Natural killer cell (primary cell): ENCODE measurements around the gene BRD3OS. TPM values are rescaled to one million over a fixed set of nuclear protein-coding genes. Genes with fewer than 3 reads are reported as not detected.

Experiments used
- ATAC-seq, 3 donors: fragments of 150-1000 bp in 2 of 3; fragments of 200-7000 bp in 1 of 3; cut with Tn5 transposase; 1 replicate in 1 of 3; 2 replicates in 2 of 3; pipeline ENCODE4 v1.10.0; 2021; ENCODE audit warnings: mild to moderate bottlenecking in 2 of 3, moderate library complexity in 2 of 3
- DNase-seq, 2 donors: peaks; one replicate each; pipeline versions ENCODE4 v3.0.0 to v3.0.0-alpha.2; 2013 to 2021; ENCODE audit warnings: mixed read lengths in 1 of 2
- H3K27ac ChIP-seq: one replicate; pipeline ENCODE4 v1.5.1; 2013; ENCODE audit warnings: mild to moderate bottlenecking, low read length
- H3K27me3 ChIP-seq: one replicate; pipeline ENCODE4 v1.6.1; 2013; ENCODE audit warnings: low read length; ENCODE audit not compliant: control insufficient read depth, insufficient read depth
- H3K36me3 ChIP-seq: one replicate; pipeline ENCODE4 v1.6.1; 2013; ENCODE audit warnings: low read length; ENCODE audit not compliant: control insufficient read depth, insufficient read depth
- H3K4me1 ChIP-seq: one replicate; pipeline ENCODE4 v1.6.1; 2013; ENCODE audit warnings: low read length; ENCODE audit not compliant: control insufficient read depth, insufficient read depth
- H3K4me3 ChIP-seq: one replicate; pipeline ENCODE4 v1.5.1; 2013; ENCODE audit warnings: low read length
- H3K9me3 ChIP-seq: one replicate; pipeline ENCODE4 v1.6.1; 2013; ENCODE audit warnings: low read length; ENCODE audit not compliant: control insufficient read depth, insufficient read depth
- H3K27ac Mint-ChIP-seq, 2 donors: one replicate each; pipeline ENCODE4 v1.8.0; 2022; ENCODE audit warnings: mild to moderate bottlenecking in 2 of 2, mixed read lengths in 2 of 2, moderate library complexity in 1 of 2
- H3K27me3 Mint-ChIP-seq, 2 donors: one replicate each; pipeline ENCODE4 v1.8.0; 2022; ENCODE audit warnings: low read depth in 2 of 2, mixed read lengths in 2 of 2
- H3K36me3 Mint-ChIP-seq: one replicate; pipeline ENCODE4 v1.8.0; 2022; ENCODE audit warnings: mixed read lengths
- H3K4me1 Mint-ChIP-seq, 2 donors: one replicate each; pipeline ENCODE4 v1.8.0; 2022; ENCODE audit warnings: mixed read lengths in 2 of 2
- H3K4me3 Mint-ChIP-seq: one replicate; pipeline ENCODE4 v1.8.0; 2022; ENCODE audit warnings: mild to moderate bottlenecking, moderate library complexity, mixed read lengths
- H3K9me3 Mint-ChIP-seq, 2 donors: one replicate each; pipeline ENCODE4 v1.8.0; 2022; ENCODE audit warnings: mixed read lengths in 2 of 2
- WGBS: methylation state at CpG from one replicate; pipeline ENCODE4 v1.1.7; 2013; ENCODE audit warnings: missing lambda C conversion rate; ENCODE audit not compliant: insufficient coverage; 5-methylcytosine and 5-hydroxymethylcytosine counted together
- intact Hi-C: fragments of 100-400 bp; cut with micrococcal nuclease; formaldehyde crosslinking; loops from one replicate; pipeline ENCODE4 v1.14.2; 2022
- total RNA-seq, 4 donors: library from RNA; stranded (reverse); fragments of 120-200 nt in 1 of 4; gene quantifications; one replicate each; pipeline versions ENCODE4 v1.2.3 to v1.2.4, GENCODE V29; 2013 to 2022
- TF ChIP-seq, protein P1 (sequence below): fragments of 200-600 bp; IDR thresholded peaks from one replicate; pipeline ENCODE4 v1.8.0; 2022; ENCODE audit warnings: antibody characterized with exemption

Gene BRD3OS
- total RNA-seq, 3 donors from 2014 or later (not counting 1 experiment from before 2014, with no cell fraction given) = 5.5 to 6.8 (median 6.5) TPM

DNA sequence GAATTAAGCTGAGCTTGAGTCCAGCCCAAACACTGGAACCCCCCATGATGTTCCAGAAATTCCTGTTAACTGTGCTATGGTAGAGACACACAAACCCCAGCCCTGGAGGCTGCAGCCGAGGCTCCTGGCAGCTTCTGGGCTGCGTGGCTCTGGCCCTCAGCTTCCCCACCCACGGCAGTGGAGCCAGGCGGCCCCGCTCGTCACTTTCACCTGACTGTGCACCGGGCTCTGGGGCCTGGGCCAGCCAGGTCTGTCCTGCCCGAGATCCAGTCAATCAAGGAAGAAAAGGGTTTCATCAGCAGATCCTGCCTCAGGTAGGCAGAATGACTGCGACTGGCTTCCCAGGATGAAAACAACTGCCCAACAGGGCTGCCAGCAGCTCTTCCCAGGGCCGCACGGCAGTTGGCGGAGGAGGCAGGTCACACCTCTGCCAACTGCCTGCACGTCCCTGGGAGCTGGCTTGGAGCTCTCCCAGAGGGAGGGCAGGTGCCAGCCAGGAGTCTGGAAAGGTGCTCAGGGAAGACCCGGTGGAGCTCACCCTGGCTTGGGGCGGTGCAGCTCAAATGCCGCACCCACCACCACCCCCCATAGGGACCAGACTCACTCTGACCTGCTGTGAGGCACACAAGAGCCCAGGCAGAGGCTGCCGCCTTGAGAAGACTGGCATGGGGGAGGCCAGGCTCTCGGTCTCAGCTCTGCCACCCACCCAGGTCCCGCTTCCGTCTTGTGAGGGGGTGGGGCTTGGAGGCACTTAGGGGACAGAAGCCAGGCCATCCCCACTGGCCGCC is 21.8 kb downstream of the BRD3OS start:
- 94% methylated on average over 19 of the region's 21 CpGs for WGBS
- H3K27me3 ChIP-seq = no peaks in the 10 kb centered on the region
- H3K27ac ChIP-seq = no peak overlapping the region
- Mint-ChIP-seq H3K9me3 (no peaks in the 10 kb centered on the region), H3K4me1 (peaks cover 0 to 5% of the 10 kb centered on the region in 2 donors), H3K4me3 (no peak overlapping the region), H3K27ac (peak overlapping the region in 1 of 2 donors; percentile 20), H3K36me3 (peaks cover 7% of the 10 kb centered on the region), H3K27me3 (no peaks in the 10 kb centered on the region)
- ATAC-seq (no peak), DNase-seq (no peak)
- H3K4me3 ChIP-seq = no peak overlapping the region
- TF ChIP-seq, protein P1, sequence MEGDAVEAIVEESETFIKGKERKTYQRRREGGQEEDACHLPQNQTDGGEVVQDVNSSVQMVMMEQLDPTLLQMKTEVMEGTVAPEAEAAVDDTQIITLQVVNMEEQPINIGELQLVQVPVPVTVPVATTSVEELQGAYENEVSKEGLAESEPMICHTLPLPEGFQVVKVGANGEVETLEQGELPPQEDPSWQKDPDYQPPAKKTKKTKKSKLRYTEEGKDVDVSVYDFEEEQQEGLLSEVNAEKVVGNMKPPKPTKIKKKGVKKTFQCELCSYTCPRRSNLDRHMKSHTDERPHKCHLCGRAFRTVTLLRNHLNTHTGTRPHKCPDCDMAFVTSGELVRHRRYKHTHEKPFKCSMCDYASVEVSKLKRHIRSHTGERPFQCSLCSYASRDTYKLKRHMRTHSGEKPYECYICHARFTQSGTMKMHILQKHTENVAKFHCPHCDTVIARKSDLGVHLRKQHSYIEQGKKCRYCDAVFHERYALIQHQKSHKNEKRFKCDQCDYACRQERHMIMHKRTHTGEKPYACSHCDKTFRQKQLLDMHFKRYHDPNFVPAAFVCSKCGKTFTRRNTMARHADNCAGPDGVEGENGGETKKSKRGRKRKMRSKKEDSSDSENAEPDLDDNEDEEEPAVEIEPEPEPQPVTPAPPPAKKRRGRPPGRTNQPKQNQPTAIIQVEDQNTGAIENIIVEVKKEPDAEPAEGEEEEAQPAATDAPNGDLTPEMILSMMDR = no peak
- no peaks in the 10 kb centered on the region for H3K4me1 ChIP-seq
- H3K36me3 ChIP-seq = peaks cover 70% of the 10 kb centered on the region
- intact Hi-C loops = no loop called here
- no peaks in the 10 kb centered on the region for H3K9me3 ChIP-seq

DNA sequence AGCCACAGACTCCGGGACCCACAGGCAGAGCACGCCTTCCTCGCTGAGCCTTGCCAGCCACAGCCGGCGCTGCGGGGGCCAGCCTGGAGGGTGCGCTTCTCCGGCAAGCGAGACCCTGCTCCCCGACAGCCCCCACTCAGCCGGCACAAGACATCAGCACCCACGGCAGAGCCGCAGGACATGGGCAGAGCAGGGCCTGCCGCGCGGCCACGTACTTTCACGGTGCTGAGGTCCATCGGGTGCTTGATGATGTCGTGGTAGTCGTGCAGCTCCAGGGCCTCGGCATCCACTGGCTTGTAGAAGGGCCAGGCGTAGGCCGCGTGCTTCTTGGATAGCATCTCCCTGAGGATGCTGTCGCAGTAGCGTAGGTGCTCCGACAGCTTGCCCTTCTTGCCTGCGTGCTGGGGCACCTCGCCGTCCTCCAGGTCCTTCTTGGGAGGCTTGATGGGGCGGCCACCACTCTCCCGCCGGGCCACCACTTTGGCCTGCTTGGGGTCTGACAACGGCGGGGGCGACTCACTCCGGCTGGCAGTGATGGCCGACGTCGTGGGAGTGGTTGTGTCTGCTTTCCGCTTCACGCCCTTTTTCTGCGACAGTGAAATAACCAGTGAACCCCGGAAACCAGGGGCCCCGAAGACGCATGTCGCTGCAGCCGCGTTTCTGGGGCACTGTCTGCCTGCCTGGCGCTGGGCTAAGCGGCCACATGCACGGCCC is 22.7 kb downstream of the BRD3OS start:
- Histone ChIP-seq H3K27me3 (no peaks in the 10 kb centered on the region), H3K4me3 (no peak overlapping the region), H3K27ac (no peak overlapping the region), H3K9me3 (no peaks in the 10 kb centered on the region), H3K36me3 (peaks cover 78% of the 10 kb centered on the region), H3K4me1 (no peaks in the 10 kb centered on the region)
- peaks cover 0 to 5% of the 10 kb centered on the region in 2 donors for H3K4me1 Mint-ChIP-seq
- ATAC-seq (no peak), DNase-seq (no peak)
- TF ChIP-seq, protein P1 = no peak
- WGBS = 96% methylated on average over 53 of the region's 53 CpGs
- peaks cover 7% of the 10 kb centered on the region for H3K36me3 Mint-ChIP-seq
- no peaks in the 10 kb centered on the region for H3K27me3 Mint-ChIP-seq
- no peak overlapping the region for H3K4me3 Mint-ChIP-seq
- intact Hi-C loops = no loop called here
- no peak overlapping the region for H3K27ac Mint-ChIP-seq
- no peaks in the 10 kb centered on the region for H3K9me3 Mint-ChIP-seq

- Histone ChIP-seq H3K27me3 (no peaks in the 10 kb centered on the region), H3K36me3 (peaks cover 79% of the 10 kb centered on the region), H3K4me1 (no peaks in the 10 kb centered on the region), H3K9me3 (no peaks in the 10 kb centered on the region), H3K27ac (no peak overlapping the region), H3K4me3 (no peak overlapping the region)
- ATAC-seq = no peak
- no peak overlapping the region for H3K27ac Mint-ChIP-seq
- peaks cover 7% of the 10 kb centered on the region for H3K36me3 Mint-ChIP-seq
- intact Hi-C loops = no loop called here
- H3K27me3 Mint-ChIP-seq = no peaks in the 10 kb centered on the region
- TF ChIP-seq, protein P1 = no peak
- peaks cover 0 to 5% of the 10 kb centered on the region in 2 donors for H3K4me1 Mint-ChIP-seq
- H3K9me3 Mint-ChIP-seq = no peaks in the 10 kb centered on the region
- 97% methylated on average over 12 of the region's 12 CpGs for WGBS
- H3K4me3 Mint-ChIP-seq = no peak overlapping the region
- no peak for DNase-seq
Observed at GRCh38 chr9:134048582-134048968, 23.3 kb downstream of the BRD3OS start.
